ENCODE measurements around the gene SIRT6. TPM values are rescaled to one million over a fixed set of nuclear protein-coding genes. Genes with fewer than 3 reads are reported as not detected.

SIRT6 gene
- total and polyA plus RNA-seq, 9 of the 15 experiments (the other 6 are each of a cell fraction or from before 2014, with no cell fraction given), result 1.4 to 41.1 (median 10.2) TPM

- TF ChIP-seq SIN3B (IDR thresholded peaks at IDR 0.05; ENCODE audit: low read depth), result no peak
- TF ChIP-seq EHMT2 (IDR thresholded peaks at IDR 0.05), result 0 out of 2 replicates have a peak, but pooled peaks have one; percentile 14
- TF ChIP-seq NKRF (IDR thresholded peaks at IDR 0.05; ENCODE audit: borderline replicate concordance), result peak; percentile 47; the same call in 1 of the 2 replicates
- 0 out of 2 replicates have a peak, but pooled peaks have one; percentile 68 for TF ChIP-seq LARP7 (IDR thresholded peaks at IDR 0.05)
- no peak for TF ChIP-seq FOXO4 (CRISPR knock-in tag; IDR thresholded peaks at IDR 0.05)
- no peak for TF ChIP-seq SMARCA5 (IDR thresholded peaks at IDR 0.05)
- no peak for TF ChIP-seq POU5F1 (IDR thresholded peaks at IDR 0.05; ENCODE audit: borderline replicate concordance, low read depth, low read length, partially characterized antibody)
- no peak for TF ChIP-seq THAP7 (CRISPR knock-in tag; IDR thresholded peaks at IDR 0.05)
- TF ChIP-seq ZNF347 (CRISPR knock-in tag; IDR thresholded peaks at IDR 0.05; ENCODE audit: low read depth), result no peak
- peak; percentile 94 for TF ChIP-seq BCOR (IDR thresholded peaks at IDR 0.05)
- TF ChIP-seq ATF4 (CRISPR knock-in tag; IDR thresholded peaks at IDR 0.05), result no peak
- peak; percentile 9; the same call in 1 of the 2 replicates for TF ChIP-seq VEZF1 (CRISPR knock-in tag; IDR thresholded peaks at IDR 0.05)
- TF ChIP-seq HDAC1 (IDR thresholded peaks at IDR 0.05), result peak in 1 of 2 experiments; percentile 42; a peak in 1 of 4 replicates
- TF ChIP-seq HMGN3 (IDR thresholded peaks at IDR 0.05; ENCODE audit: borderline replicate concordance, extremely low read depth, insufficient read length, low read depth, low read length), result no peak
- no peak for TF ChIP-seq ZNF518B (CRISPR knock-in tag; IDR thresholded peaks at IDR 0.05)
- no peak for TF ChIP-seq KLF13 (tag; IDR thresholded peaks at IDR 0.05; ENCODE audit: borderline replicate concordance, low read depth)
Observed at GRCh38 chr19:4197625-4198466, 15.5 kb upstream of the SIRT6 start (continued).

Data from K562 (cell line).